ENCODE results near the gene CA11. TPM values are rescaled to one million over a fixed set of nuclear protein-coding genes. Genes with fewer than 3 reads are reported as not detected.
"Not testable (repeated sequence)": the region's sequence is repeated elsewhere in the genome, so short reads cannot be mapped to it uniquely, and the experiment has no call there.

The CA11 gene
- total and polyA plus RNA-seq, 2 experiments from 2014 or later = 15.6 to 26.3 TPM

- Histone ChIP-seq H3K4me3 (no peak overlapping the region), H3K27me3 (no peaks in the 10 kb centered on the region), H3K9me3 (ENCODE audit: low read depth) (no peaks in the 10 kb centered on the region), H3K36me3 (no peaks in the 10 kb centered on the region), H3K27ac (no peak overlapping the region), H3K4me1 (ENCODE audit: low read depth) (no peaks in the 10 kb centered on the region)
- DNase-seq (ENCODE audit: low read depth in 1 of 2, low spot score in 1 of 2) = peak; percentile 78 to 91
- no peak for TF ChIP-seq CTCF (IDR thresholded peaks at IDR 0.05; ENCODE audit: low read depth, low read length)
Observed at GRCh38 chr19:48660852-48661710, 15.1 kb upstream of the CA11 start.

- Histone ChIP-seq H3K27ac (no peak overlapping the region), H3K27me3 (no peaks in the 10 kb centered on the region), H3K4me1 (ENCODE audit: low read depth) (no peaks in the 10 kb centered on the region), H3K36me3 (no peaks in the 10 kb centered on the region), H3K9me3 (ENCODE audit: low read depth) (no peaks in the 10 kb centered on the region), H3K4me3 (no peak overlapping the region)
- no peak for TF ChIP-seq CTCF (IDR thresholded peaks at IDR 0.05; ENCODE audit: low read depth, low read length)
- DNase-seq (ENCODE audit: low read depth in 1 of 2, low spot score in 1 of 2) = no peak
Observed at GRCh38 chr19:48659768-48660167, 13.8 kb upstream of the CA11 start.

- no peaks in the 10 kb centered on the region for H3K4me1 ChIP-seq (ENCODE audit: low read depth)
- H3K27ac ChIP-seq = no peak overlapping the region
- TF ChIP-seq CTCF (IDR thresholded peaks at IDR 0.05; ENCODE audit: low read depth, low read length) = no peak
- H3K27me3 ChIP-seq = no peaks in the 10 kb centered on the region
- H3K36me3 ChIP-seq = no peaks in the 10 kb centered on the region
- no peak for DNase-seq (ENCODE audit: low read depth in 1 of 2, low spot score in 1 of 2)
- no peak overlapping the region for H3K4me3 ChIP-seq
- H3K9me3 ChIP-seq (ENCODE audit: low read depth) = no peaks in the 10 kb centered on the region
Observed at GRCh38 chr19:48658483-48658882, 12.5 kb upstream of the CA11 start.

GRCh38 chr19:48657828-48658227, 11.8 kb upstream of the CA11 start:
- not testable (repeated sequence) for H3K27ac ChIP-seq; DNase-seq (ENCODE audit: low read depth in 1 of 2, low spot score in 1 of 2); H3K4me3 ChIP-seq; H3K27me3 ChIP-seq; H3K9me3 ChIP-seq (ENCODE audit: low read depth); H3K36me3 ChIP-seq; H3K4me1 ChIP-seq (ENCODE audit: low read depth)

- peak in 1 of 2 donors; percentile 76 for DNase-seq (ENCODE audit: low read depth in 1 of 2, low spot score in 1 of 2)
- Histone ChIP-seq H3K27ac (no peak overlapping the region), H3K4me3 (no peak overlapping the region), H3K27me3 (no peaks in the 10 kb centered on the region), H3K9me3 (ENCODE audit: low read depth) (no peaks in the 10 kb centered on the region), H3K4me1 (ENCODE audit: low read depth) (no peaks in the 10 kb centered on the region), H3K36me3 (no peaks in the 10 kb centered on the region)
- TF ChIP-seq CTCF (IDR thresholded peaks at IDR 0.05; ENCODE audit: low read depth, low read length) = no peak
Observed at GRCh38 chr19:48656840-48657474, 11.0 kb upstream of the CA11 start.
